Breast epithelium (tissue), 4 donors: ENCODE measurements around the gene DDR2. TPM values are rescaled to one million over a fixed set of nuclear protein-coding genes. Genes with fewer than 3 reads are reported as not detected.

Experiments used
- DNase-seq, 2 donors: peaks; one replicate each; pipeline ENCODE4 v3.0.0-alpha.2; 2019; ENCODE audit warnings: low spot score in 2 of 2
- H3K27ac ChIP-seq, 2 donors: fragments of 200-600 bp; sonication (generic) in 1 of 2; one replicate each; pipeline ENCODE4 v1.5.1; 2016 to 2019; ENCODE audit warnings: mild to moderate bottlenecking in 1 of 2
- H3K27me3 ChIP-seq, 2 donors: fragments of 200-600 bp; sonication (generic) in 1 of 2; one replicate each; pipeline versions ENCODE4 v1.5.1 to v1.6.0; 2017 to 2019; ENCODE audit warnings: control low read depth in 1 of 2, mild to moderate bottlenecking in 1 of 2
- H3K36me3 ChIP-seq: fragments of 200-600 bp; one replicate; pipeline ENCODE4 v1.5.1; 2019
- H3K4me1 ChIP-seq, 2 donors: fragments of 200-600 bp; sonication (generic); one replicate each; pipeline ENCODE4 v1.5.1; 2016 to 2019; ENCODE audit warnings: control low read depth in 1 of 2
- H3K4me3 ChIP-seq, 3 donors: fragments of 200-600 bp; sonication (generic); 1 replicate in 2 of 3; 2 replicates in 1 of 3; pipeline ENCODE4 v1.5.1; 2016 to 2019; ENCODE audit warnings: mild to moderate bottlenecking in 3 of 3, moderate library complexity in 2 of 3
- H3K9me3 ChIP-seq, 2 donors: fragments of 200-600 bp; sonication (generic) in 1 of 2; one replicate each; pipeline ENCODE4 v1.5.1; 2016 to 2019; ENCODE audit warnings: control low read depth in 1 of 2
- POLR2A ChIP-seq: fragments of 450-650 bp; IDR thresholded peaks from one replicate; pipeline ENCODE4 v1.6.1; 2016; ENCODE audit warnings: antibody characterized with exemption, mild to moderate bottlenecking, moderate library complexity
- POLR2AphosphoS5 ChIP-seq, 3 donors: sonication (generic); formaldehyde crosslinking; IDR thresholded peaks; one replicate each; pipeline ENCODE4 v1.6.1; 2017; ENCODE audit warnings: antibody characterized with exemption in 3 of 3
- intact Hi-C: fragments of 100-400 bp; cut with DNase I; formaldehyde crosslinking; loops from one replicate; pipeline ENCODE4 v1.15.1; 2023; ENCODE audit warnings: low total_unique reads
- total RNA-seq, 3 donors: library from RNA; depleted of rRNA; stranded (reverse); fragments of >200 nt; gene quantifications; one replicate each; pipeline ENCODE4 v1.1.0, GENCODE V29; 2016
- TF ChIP-seq, protein P1 (sequence below), 3 donors: fragments of 450-650 bp; IDR thresholded peaks; one replicate each; pipeline ENCODE4 v1.5.1; 2016 to 2017; ENCODE audit warnings: antibody characterized with exemption in 3 of 3, mild to moderate bottlenecking in 3 of 3, moderate library complexity in 3 of 3

The DDR2 gene
- total RNA-seq, 3 donors from 2014 or later, result 41.9 to 238 (median 47.2) TPM

GRCh38 chr1:162629651-162630050 is 2.6 kb upstream of the DDR2 start:
- DNase-seq, result no peak
- Histone ChIP-seq H3K4me3 (no peak overlapping the region), H3K9me3 (no peaks in the 10 kb centered on the region), H3K27me3 (no peaks in the 10 kb centered on the region), H3K36me3 (no peaks in the 10 kb centered on the region), H3K27ac (peak overlapping the region in 1 of 2 donors; percentile 87), H3K4me1 (no peaks in the 10 kb centered on the region)
- intact Hi-C loops, result loop anchor here (5.0 kb wide), 1 partner anchor 223 kb away; no protein-coding TSS in a partner anchor
- TF ChIP-seq, protein P1, sequence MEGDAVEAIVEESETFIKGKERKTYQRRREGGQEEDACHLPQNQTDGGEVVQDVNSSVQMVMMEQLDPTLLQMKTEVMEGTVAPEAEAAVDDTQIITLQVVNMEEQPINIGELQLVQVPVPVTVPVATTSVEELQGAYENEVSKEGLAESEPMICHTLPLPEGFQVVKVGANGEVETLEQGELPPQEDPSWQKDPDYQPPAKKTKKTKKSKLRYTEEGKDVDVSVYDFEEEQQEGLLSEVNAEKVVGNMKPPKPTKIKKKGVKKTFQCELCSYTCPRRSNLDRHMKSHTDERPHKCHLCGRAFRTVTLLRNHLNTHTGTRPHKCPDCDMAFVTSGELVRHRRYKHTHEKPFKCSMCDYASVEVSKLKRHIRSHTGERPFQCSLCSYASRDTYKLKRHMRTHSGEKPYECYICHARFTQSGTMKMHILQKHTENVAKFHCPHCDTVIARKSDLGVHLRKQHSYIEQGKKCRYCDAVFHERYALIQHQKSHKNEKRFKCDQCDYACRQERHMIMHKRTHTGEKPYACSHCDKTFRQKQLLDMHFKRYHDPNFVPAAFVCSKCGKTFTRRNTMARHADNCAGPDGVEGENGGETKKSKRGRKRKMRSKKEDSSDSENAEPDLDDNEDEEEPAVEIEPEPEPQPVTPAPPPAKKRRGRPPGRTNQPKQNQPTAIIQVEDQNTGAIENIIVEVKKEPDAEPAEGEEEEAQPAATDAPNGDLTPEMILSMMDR (IDR thresholded peaks at IDR 0.05), result no peak
- TF ChIP-seq POLR2AphosphoS5 (IDR thresholded peaks at IDR 0.05) (no peak), POLR2A (no peak)

- Histone ChIP-seq H3K9me3 (no peaks in the 10 kb centered on the region), H3K27me3 (no peaks in the 10 kb centered on the region), H3K36me3 (no peaks in the 10 kb centered on the region), H3K4me1 (no peaks in the 10 kb centered on the region), H3K27ac (peak overlapping the region; percentile 66 to 87), H3K4me3 (peak overlapping the region; percentile 46 to 70 (median 47))
- DNase-seq, result no peak
- TF ChIP-seq POLR2AphosphoS5 (IDR thresholded peaks at IDR 0.05) (no peak), POLR2A (no peak)
- TF ChIP-seq, protein P1 (IDR thresholded peaks at IDR 0.05), result no peak
- intact Hi-C loops, result no loop called here
Measured at GRCh38 chr1:162631546-162632191, 595 bp upstream of the DDR2 start.

DNA sequence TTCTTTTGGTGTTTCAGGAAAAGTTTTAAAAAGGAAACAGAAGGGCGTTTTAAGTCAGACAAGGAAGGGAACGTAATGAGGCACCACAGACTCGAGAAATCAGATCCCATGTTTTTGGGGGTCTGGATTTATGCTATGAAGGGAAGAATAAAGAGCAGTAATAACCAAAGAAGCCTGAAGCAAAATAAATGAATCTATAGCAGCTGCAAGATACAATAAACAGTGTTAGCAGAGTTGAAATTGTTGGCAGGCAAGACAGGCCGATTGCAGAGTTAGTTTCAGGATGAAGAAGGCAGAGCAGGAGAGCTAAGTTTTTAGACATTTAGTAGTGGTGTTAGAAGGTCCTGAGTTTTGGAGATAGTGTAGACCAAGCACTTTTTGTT is 425 bp downstream of the DDR2 start:
- Histone ChIP-seq H3K4me3 (peak overlapping the region; percentile 46 to 70 (median 47)), H3K36me3 (no peaks in the 10 kb centered on the region), H3K9me3 (no peaks in the 10 kb centered on the region), H3K27ac (peak overlapping the region; percentile 66 to 76), H3K4me1 (no peaks in the 10 kb centered on the region), H3K27me3 (no peaks in the 10 kb centered on the region)
- DNase-seq, result no peak
- TF ChIP-seq POLR2AphosphoS5 (IDR thresholded peaks at IDR 0.05), result no peak
- intact Hi-C loops, result no loop called here

- Histone ChIP-seq H3K4me1 (no peaks in the 10 kb centered on the region), H3K27me3 (no peaks in the 10 kb centered on the region), H3K4me3 (peak overlapping the region; percentile 46 to 70 (median 47)), H3K9me3 (no peaks in the 10 kb centered on the region), H3K27ac (peak overlapping the region; percentile 66 to 76), H3K36me3 (no peaks in the 10 kb centered on the region)
- intact Hi-C loops, result no loop called here
- TF ChIP-seq POLR2A (no peak), POLR2AphosphoS5 (IDR thresholded peaks at IDR 0.05) (peak in 1 of 3 donors; percentile 25)
- TF ChIP-seq, protein P1 (IDR thresholded peaks at IDR 0.05), result no peak
- no peak for DNase-seq
Measured at GRCh38 chr1:162633081-162633762, 958 bp downstream of the DDR2 start.

DNA sequence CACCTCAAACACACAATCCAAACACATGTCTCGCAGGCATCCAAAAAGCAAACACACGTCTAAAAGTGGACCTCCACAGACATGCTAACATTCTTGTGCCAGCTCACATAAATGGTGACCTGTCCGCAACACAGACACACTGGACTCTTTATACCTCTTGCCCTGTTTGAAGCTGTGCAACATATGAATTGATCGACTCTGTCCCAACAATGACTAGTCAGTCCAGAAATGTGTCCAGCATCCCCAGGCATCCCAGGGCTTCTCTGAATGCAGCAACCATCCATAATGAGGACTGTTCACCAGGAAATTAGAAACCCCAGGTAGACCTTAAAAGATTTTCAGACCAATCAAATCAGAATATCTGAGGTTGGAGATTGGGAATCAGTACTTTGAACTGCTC is 3.2 kb downstream of the DDR2 start:
- intact Hi-C loops, result no loop called here
- Histone ChIP-seq H3K4me1 (no peaks in the 10 kb centered on the region), H3K36me3 (no peaks in the 10 kb centered on the region), H3K27me3 (no peaks in the 10 kb centered on the region), H3K4me3 (peak overlapping the region in 2 of 3 donors; percentile 47 to 70), H3K27ac (peak overlapping the region in 1 of 2 donors; percentile 48), H3K9me3 (no peaks in the 10 kb centered on the region)
- TF ChIP-seq POLR2A (no peak), POLR2AphosphoS5 (IDR thresholded peaks at IDR 0.05) (no peak)
- TF ChIP-seq, protein P1 (IDR thresholded peaks at IDR 0.05), result no peak
- no peak for DNase-seq
